Neural progenitor cell (in vitro differentiated cells): ENCODE measurements around the gene FRAT1.

Experiments used
- CTCF ChIP-seq: fragments of 200-600 bp; sonication (generic); IDR thresholded peaks from 2 replicates; pipeline ENCODE4 v1.5.1; 2017; ENCODE audit warnings: antibody characterized with exemption, mild to moderate bottlenecking
- EZH2 ChIP-seq: fragments of 200-600 bp; sonication (generic); IDR thresholded peaks from 2 replicates; pipeline ENCODE4 v1.6.1; 2017; ENCODE audit warnings: antibody characterized with exemption, mild to moderate bottlenecking, moderate library complexity

GRCh38 chr10:97347317-97347716 lies 28.2 kb downstream of the FRAT1 start:
- TF ChIP-seq CTCF (no peak), EZH2 (no peak)
